ENCODE measurements around the gene HDAC4. TPM values are rescaled to one million over a fixed set of nuclear protein-coding genes. Genes with fewer than 3 reads are reported as not detected.
A peak's percentile ranks its signal among the peaks of the same experiment; 100 is the strongest.

The HDAC4 gene
- total RNA-seq, 1 donor from 2014 or later: 11.8 TPM

DNA sequence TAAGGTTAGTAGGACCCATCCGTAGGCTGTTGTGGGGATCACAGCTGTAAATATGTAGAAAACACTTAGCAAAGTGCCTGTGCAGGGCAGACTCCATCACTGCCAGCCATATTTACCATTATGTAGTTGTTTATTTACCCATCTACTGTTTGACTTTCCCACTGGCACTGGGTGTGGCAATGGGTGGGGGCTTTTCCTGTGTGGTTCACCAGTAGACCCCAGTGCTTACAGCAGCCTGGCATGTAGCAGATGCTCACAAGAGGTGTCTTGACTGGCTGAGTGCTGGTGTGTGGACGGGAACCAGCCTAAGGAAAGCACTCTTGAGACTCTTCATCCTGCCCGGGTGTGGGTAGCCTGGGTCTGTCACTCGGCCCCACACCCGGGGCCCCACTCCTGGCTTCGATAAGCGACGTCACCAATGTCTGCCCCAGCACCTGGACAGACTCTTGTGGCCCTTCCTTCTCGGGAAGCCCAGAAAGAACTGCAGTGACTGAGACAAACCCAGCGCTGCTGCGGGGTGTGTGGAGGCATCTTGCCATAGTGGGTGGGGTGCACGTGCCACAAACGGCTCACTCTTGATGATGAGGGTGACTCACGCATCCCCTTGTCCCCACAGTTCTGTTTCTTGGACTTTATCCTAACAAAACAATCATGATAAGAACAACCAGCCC, 78.3 kb downstream of the HDAC4 start:
- TF ChIP-seq EZH2 (IDR thresholded peaks at IDR 0.05; ENCODE audit: insufficient read depth, low read length): no peak
- TF ChIP-seq, protein P1, sequence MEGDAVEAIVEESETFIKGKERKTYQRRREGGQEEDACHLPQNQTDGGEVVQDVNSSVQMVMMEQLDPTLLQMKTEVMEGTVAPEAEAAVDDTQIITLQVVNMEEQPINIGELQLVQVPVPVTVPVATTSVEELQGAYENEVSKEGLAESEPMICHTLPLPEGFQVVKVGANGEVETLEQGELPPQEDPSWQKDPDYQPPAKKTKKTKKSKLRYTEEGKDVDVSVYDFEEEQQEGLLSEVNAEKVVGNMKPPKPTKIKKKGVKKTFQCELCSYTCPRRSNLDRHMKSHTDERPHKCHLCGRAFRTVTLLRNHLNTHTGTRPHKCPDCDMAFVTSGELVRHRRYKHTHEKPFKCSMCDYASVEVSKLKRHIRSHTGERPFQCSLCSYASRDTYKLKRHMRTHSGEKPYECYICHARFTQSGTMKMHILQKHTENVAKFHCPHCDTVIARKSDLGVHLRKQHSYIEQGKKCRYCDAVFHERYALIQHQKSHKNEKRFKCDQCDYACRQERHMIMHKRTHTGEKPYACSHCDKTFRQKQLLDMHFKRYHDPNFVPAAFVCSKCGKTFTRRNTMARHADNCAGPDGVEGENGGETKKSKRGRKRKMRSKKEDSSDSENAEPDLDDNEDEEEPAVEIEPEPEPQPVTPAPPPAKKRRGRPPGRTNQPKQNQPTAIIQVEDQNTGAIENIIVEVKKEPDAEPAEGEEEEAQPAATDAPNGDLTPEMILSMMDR (IDR thresholded peaks at IDR 0.05; ENCODE audit: insufficient read depth, low read depth, low read length): no peak
- Histone ChIP-seq H3K9me3 (ENCODE audit: insufficient read depth, low read depth, low read length) (no peaks in the 10 kb centered on the region), H3K27me3 (ENCODE audit: insufficient read depth, low read length) (no peaks in the 10 kb centered on the region), H3K4me1 (ENCODE audit: insufficient read depth, low read length) (peaks cover 10% of the 10 kb centered on the region), H3K79me2 (ENCODE audit: insufficient read depth, low read length) (peaks cover 10% of the 10 kb centered on the region), H3K4me3 (ENCODE audit: insufficient read depth, low read depth, low read length) (no peak overlapping the region), H4K20me1 (ENCODE audit: insufficient read depth, low read length) (peaks cover 39% of the 10 kb centered on the region), H2AFZ (ENCODE audit: low read depth, low read length) (no peak overlapping the region), H3K27ac (ENCODE audit: low read depth, low read length) (no peak overlapping the region), H3K36me3 (ENCODE audit: insufficient read depth, low read length) (no peaks in the 10 kb centered on the region), H3K4me2 (ENCODE audit: low read length) (no peak overlapping the region), H3K9ac (ENCODE audit: low read length) (no peak overlapping the region)
- H3K27me3 Mint-ChIP-seq (ENCODE audit: low read depth, unreplicated experiment): no peaks in the 10 kb centered on the region
- no peak overlapping the region for H3K4me3 Mint-ChIP-seq (ENCODE audit: unreplicated experiment)
- DNase-seq (ENCODE audit: low read depth) (peak; percentile 44), FAIRE-seq (no peak)
- H3K4me1 Mint-ChIP-seq (ENCODE audit: low read depth, unreplicated experiment): no peaks in the 10 kb centered on the region
- peaks cover 4% of the 10 kb centered on the region for H3K36me3 Mint-ChIP-seq (ENCODE audit: low read depth, unreplicated experiment)
- no peak overlapping the region for H3K27ac Mint-ChIP-seq (ENCODE audit: unreplicated experiment)
- peaks cover 3% of the 10 kb centered on the region for H3K9me3 Mint-ChIP-seq (ENCODE audit: unreplicated experiment)

DNA sequence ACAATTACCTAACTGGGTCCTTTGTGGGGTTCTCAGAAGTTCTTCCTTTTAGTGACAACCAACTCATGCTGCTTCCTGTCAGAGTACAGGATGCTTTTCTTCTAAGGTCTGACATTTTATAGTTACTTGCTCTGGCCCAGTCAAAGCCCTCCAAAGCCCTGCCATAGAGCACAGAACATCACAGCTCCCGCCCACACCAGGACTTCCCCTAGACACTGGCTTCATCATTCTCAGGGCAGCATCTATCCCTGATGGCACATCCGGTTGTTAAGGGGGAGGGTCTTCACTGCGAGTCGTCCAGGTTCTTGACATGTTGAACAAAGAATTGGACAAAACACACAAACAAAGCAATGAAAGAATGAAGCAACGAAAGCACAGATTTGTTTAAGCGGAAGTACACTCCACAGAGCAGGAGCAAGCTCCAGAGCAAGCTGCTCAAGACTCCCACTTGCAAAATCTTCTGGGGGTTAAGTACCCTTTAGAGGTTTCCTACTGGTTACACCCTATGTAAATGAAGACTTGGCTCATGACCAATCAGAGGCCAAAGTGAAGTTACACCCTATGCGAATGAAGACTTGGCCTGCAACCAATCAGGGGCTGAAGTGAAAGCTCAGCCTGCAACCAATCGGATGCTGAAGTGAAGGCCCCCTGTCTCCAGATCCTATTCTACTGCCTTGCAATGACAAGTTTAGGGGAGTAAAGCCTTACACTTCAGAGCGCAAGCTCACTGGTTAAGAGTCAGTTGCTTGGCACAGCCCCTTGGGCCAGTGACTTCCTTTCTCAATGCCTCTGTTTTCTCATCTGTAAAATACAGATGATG, 79.0 kb downstream of the HDAC4 start:
- Histone ChIP-seq H3K4me3 (ENCODE audit: insufficient read depth, low read depth, low read length) (no peak overlapping the region), H3K9ac (ENCODE audit: low read length) (no peak overlapping the region), H4K20me1 (ENCODE audit: insufficient read depth, low read length) (peaks cover 31% of the 10 kb centered on the region), H2AFZ (ENCODE audit: low read depth, low read length) (no peak overlapping the region), H3K4me2 (ENCODE audit: low read length) (no peak overlapping the region), H3K27ac (ENCODE audit: low read depth, low read length) (no peak overlapping the region), H3K4me1 (ENCODE audit: insufficient read depth, low read length) (peaks cover 16% of the 10 kb centered on the region), H3K79me2 (ENCODE audit: insufficient read depth, low read length) (peaks cover 9% of the 10 kb centered on the region), H3K36me3 (ENCODE audit: insufficient read depth, low read length) (no peaks in the 10 kb centered on the region), H3K27me3 (ENCODE audit: insufficient read depth, low read length) (no peaks in the 10 kb centered on the region), H3K9me3 (ENCODE audit: insufficient read depth, low read depth, low read length) (no peaks in the 10 kb centered on the region)
- FAIRE-seq: no peak
- Mint-ChIP-seq H3K9me3 (ENCODE audit: unreplicated experiment) (peaks cover 3% of the 10 kb centered on the region), H3K36me3 (ENCODE audit: low read depth, unreplicated experiment) (peaks cover 4% of the 10 kb centered on the region), H3K27me3 (ENCODE audit: low read depth, unreplicated experiment) (no peaks in the 10 kb centered on the region), H3K4me1 (ENCODE audit: low read depth, unreplicated experiment) (no peaks in the 10 kb centered on the region), H3K4me3 (ENCODE audit: unreplicated experiment) (no peak overlapping the region), H3K27ac (ENCODE audit: unreplicated experiment) (no peak overlapping the region)
- TF ChIP-seq, protein P1 (IDR thresholded peaks at IDR 0.05; ENCODE audit: insufficient read depth, low read depth, low read length): no peak
- no peak for TF ChIP-seq EZH2 (IDR thresholded peaks at IDR 0.05; ENCODE audit: insufficient read depth, low read length)
- no peak for DNase-seq (ENCODE audit: low read depth)
